ENCODE data around the gene C2orf76. TPM values are rescaled to one million over a fixed set of nuclear protein-coding genes. Genes with fewer than 3 reads are reported as not detected.

Gene C2orf76
- total RNA-seq, 1 experiment from 2014 or later: 5.7 TPM

DNA sequence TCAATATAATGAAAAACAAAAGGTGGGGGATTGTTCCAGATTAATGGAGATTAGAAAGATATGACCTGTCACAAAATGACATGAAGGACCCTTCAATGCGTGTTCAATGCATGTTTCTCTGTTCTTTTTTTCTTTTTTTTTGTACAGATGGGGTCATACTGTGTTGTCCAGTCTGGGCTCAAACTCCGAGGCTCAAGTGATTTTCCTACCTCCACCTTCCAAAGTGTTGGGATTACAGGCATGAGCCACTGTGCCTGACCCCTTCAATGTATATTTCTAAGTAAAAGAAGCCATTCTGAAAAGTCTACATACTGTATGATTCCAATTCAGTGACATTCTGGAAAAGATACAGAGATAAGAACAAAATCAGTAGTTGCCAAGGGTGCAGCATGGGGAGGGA is 32.8 kb downstream of the C2orf76 start:
- no peak overlapping the region for H2BK12ac ChIP-seq (ENCODE audit: insufficient read length, low read depth, low read length)
- no peak overlapping the region for H3T11ph ChIP-seq (ENCODE audit: low read length)
- no peak overlapping the region for H3K4ac ChIP-seq (ENCODE audit: low read depth, low read length)
- no peak overlapping the region for H2AFZ ChIP-seq (ENCODE audit: low read length)
- Mint-ChIP-seq H3K27me3 (ENCODE audit: low read depth) (no peaks in the 10 kb centered on the region), H3K4me3 (no peak overlapping the region), H3K36me3 (ENCODE audit: insufficient read depth in 1 of 3, low read depth in 3 of 3) (no peaks in the 10 kb centered on the region), H3K27ac (no peak overlapping the region), H3K9me3 (no peaks in the 10 kb centered on the region), H3K4me1 (no peaks in the 10 kb centered on the region)
- H3K23ac ChIP-seq (ENCODE audit: insufficient read length, low read depth, low read length): no peak overlapping the region
- H4K8ac ChIP-seq (replicated peaks; ENCODE audit: insufficient read length, low read depth, low read length): no peak overlapping the region
- no peaks in the 10 kb centered on the region for H3K4me1 ChIP-seq (ENCODE audit: insufficient read depth, low read length)
- no peak overlapping the region for H3K9ac ChIP-seq (ENCODE audit: extremely low read depth, insufficient read length, low read length)
- H3K79me2 ChIP-seq (ENCODE audit: insufficient read depth, low read length): no peaks in the 10 kb centered on the region
- H3K18ac ChIP-seq (ENCODE audit: insufficient read length, low read depth, low read length): no peak overlapping the region
- TF ChIP-seq, protein P1, sequence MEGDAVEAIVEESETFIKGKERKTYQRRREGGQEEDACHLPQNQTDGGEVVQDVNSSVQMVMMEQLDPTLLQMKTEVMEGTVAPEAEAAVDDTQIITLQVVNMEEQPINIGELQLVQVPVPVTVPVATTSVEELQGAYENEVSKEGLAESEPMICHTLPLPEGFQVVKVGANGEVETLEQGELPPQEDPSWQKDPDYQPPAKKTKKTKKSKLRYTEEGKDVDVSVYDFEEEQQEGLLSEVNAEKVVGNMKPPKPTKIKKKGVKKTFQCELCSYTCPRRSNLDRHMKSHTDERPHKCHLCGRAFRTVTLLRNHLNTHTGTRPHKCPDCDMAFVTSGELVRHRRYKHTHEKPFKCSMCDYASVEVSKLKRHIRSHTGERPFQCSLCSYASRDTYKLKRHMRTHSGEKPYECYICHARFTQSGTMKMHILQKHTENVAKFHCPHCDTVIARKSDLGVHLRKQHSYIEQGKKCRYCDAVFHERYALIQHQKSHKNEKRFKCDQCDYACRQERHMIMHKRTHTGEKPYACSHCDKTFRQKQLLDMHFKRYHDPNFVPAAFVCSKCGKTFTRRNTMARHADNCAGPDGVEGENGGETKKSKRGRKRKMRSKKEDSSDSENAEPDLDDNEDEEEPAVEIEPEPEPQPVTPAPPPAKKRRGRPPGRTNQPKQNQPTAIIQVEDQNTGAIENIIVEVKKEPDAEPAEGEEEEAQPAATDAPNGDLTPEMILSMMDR (conservative IDR thresholded peaks at IDR 0.05): no peak
- H2BK5ac ChIP-seq (ENCODE audit: insufficient read length, low read length): no peak overlapping the region
- no peak overlapping the region for H3K4me2 ChIP-seq (ENCODE audit: insufficient read depth, insufficient read length, low read length)
- no peak overlapping the region for H3K27ac ChIP-seq (ENCODE audit: insufficient read length, low read depth, low read length)
- no peak overlapping the region for H2BK120ac ChIP-seq (ENCODE audit: low read depth, low read length, poor library complexity, severe bottlenecking)
- H2AK5ac ChIP-seq (ENCODE audit: insufficient read length, low read length): no peak overlapping the region
- no peaks in the 10 kb centered on the region for H3K23me2 ChIP-seq (ENCODE audit: insufficient read length, low read depth, low read length, poor library complexity, severe bottlenecking)
- H3K79me1 ChIP-seq (ENCODE audit: insufficient read depth, low read depth, low read length, poor library complexity, severe bottlenecking): no peaks in the 10 kb centered on the region
- H4K91ac ChIP-seq (ENCODE audit: insufficient read length, low read depth, low read length): no peak overlapping the region
- DNase-seq: no peak
- H3K56ac ChIP-seq (ENCODE audit: insufficient read length, low read depth, low read length): no peak overlapping the region
- H4K5ac ChIP-seq (ENCODE audit: insufficient read length, low read depth, low read length): no peak overlapping the region
- no peak overlapping the region for H2BK15ac ChIP-seq (ENCODE audit: low read depth, low read length)
- no peaks in the 10 kb centered on the region for H3K9me3 ChIP-seq (ENCODE audit: control insufficient read depth, low read depth, low read length)
- H4K20me1 ChIP-seq (ENCODE audit: control insufficient read depth, insufficient read depth, insufficient read length): no peaks in the 10 kb centered on the region
- no CpG with 5 or more reads among the region's 2 CpGs for WGBS (ENCODE audit: extremely low coverage, insufficient read length, low lambda C conversion rate)
- H3K14ac ChIP-seq (ENCODE audit: insufficient read depth, low read length): no peak overlapping the region
- H3K27me3 ChIP-seq (ENCODE audit: insufficient read depth, low read length): no peaks in the 10 kb centered on the region
- H2BK20ac ChIP-seq (ENCODE audit: low read depth, low read length, poor library complexity, severe bottlenecking): no peak overlapping the region

All from H9 (cell line).